ENCODE measurements around the gene IGF2R.

IGF2R gene

DNA sequence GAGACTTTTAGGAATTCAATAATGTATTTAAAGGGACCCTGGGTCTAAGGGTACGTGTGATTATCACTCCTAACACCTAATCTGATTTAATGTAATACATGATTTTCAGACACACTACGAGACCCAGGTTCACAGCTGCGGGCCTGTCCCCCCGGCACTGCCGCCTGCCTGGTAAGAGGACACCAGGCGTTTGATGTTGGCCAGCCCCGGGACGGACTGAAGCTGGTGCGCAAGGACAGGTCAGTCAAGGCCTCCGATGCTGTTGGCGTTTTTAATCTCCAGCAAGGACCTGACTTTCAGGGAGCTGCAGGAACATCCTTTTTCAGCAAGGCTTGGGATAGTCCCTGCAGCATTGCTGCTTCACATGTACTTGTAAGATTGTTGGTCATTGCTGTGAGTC, 58.2 kb downstream of the IGF2R start:
- H3K4me3 ChIP-seq (ENCODE audit: low read depth, low read length) = no peak overlapping the region
- DNase-seq (ENCODE audit: low read depth) = no peak
- TF ChIP-seq POLR2A (IDR thresholded peaks at IDR 0.05; ENCODE audit: extremely low read depth, insufficient read length) (no peak), MAX (IDR thresholded peaks at IDR 0.05; ENCODE audit: low read depth, low read length) (no peak), MYC (IDR thresholded peaks at IDR 0.05; ENCODE audit: low read depth, low read length) (no peak)
- TF ChIP-seq, protein P1, sequence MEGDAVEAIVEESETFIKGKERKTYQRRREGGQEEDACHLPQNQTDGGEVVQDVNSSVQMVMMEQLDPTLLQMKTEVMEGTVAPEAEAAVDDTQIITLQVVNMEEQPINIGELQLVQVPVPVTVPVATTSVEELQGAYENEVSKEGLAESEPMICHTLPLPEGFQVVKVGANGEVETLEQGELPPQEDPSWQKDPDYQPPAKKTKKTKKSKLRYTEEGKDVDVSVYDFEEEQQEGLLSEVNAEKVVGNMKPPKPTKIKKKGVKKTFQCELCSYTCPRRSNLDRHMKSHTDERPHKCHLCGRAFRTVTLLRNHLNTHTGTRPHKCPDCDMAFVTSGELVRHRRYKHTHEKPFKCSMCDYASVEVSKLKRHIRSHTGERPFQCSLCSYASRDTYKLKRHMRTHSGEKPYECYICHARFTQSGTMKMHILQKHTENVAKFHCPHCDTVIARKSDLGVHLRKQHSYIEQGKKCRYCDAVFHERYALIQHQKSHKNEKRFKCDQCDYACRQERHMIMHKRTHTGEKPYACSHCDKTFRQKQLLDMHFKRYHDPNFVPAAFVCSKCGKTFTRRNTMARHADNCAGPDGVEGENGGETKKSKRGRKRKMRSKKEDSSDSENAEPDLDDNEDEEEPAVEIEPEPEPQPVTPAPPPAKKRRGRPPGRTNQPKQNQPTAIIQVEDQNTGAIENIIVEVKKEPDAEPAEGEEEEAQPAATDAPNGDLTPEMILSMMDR (IDR thresholded peaks at IDR 0.05; ENCODE audit: low read depth, low read length) = no peak

GRCh38 chr6:160027931-160028330, 59.0 kb downstream of the IGF2R start:
- no peak overlapping the region for H3K4me3 ChIP-seq (ENCODE audit: low read depth, low read length)
- TF ChIP-seq MAX (IDR thresholded peaks at IDR 0.05; ENCODE audit: low read depth, low read length) (no peak), MYC (IDR thresholded peaks at IDR 0.05; ENCODE audit: low read depth, low read length) (no peak), POLR2A (IDR thresholded peaks at IDR 0.05; ENCODE audit: extremely low read depth, insufficient read length) (no peak)
- TF ChIP-seq, protein P1 (IDR thresholded peaks at IDR 0.05; ENCODE audit: low read depth, low read length) = no peak
- DNase-seq (ENCODE audit: low read depth) = no peak

DNA sequence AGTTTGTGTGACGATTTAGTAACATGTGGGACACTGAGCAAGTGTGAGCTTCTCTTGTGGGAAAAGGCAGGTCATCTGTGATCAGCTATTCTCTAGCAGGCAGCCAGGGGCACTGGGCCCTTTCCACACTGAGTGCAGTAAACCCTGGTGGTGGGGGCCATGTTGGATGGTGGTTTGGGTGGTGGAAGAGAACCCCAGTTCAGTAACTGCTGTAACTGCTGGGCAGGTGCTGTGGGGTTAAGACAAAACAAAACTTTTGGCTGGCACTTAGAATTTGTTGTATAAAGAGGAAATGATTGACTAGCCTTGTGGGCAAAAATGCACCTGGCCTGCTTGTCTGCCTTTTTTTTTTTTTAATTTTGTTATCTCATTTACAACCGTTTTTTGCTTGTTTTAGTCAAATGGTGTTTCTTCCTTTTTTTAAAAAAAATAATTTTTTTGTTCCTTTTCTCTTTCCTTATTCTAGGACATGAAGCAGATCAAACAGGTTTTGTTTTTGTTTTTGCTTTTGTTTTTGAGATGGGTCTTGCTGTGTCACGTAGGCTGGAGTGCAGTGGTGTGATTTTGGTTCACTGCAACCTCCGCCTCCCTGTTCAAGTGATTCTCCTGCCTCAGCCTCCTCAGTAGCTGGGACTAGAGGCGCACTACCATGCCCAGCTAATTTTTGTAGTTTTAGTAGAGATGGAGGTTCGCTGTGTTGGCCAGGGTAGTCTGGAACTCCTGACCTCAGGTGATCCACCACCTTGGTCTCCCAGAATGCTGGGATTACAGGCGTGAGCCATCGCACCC, 59.8 kb downstream of the IGF2R start:
- no peak for TF ChIP-seq MYC (IDR thresholded peaks at IDR 0.05; ENCODE audit: low read depth, low read length)
- TF ChIP-seq, protein P1 (IDR thresholded peaks at IDR 0.05; ENCODE audit: low read depth, low read length) = no peak
- no peak for DNase-seq (ENCODE audit: low read depth)
- no peak overlapping the region for H3K4me3 ChIP-seq (ENCODE audit: low read depth, low read length)

- no peak for TF ChIP-seq POLR2A (IDR thresholded peaks at IDR 0.05; ENCODE audit: extremely low read depth, insufficient read length)
- no peak for TF ChIP-seq MYC (IDR thresholded peaks at IDR 0.05; ENCODE audit: low read depth, low read length)
- no peak for TF ChIP-seq MAX (IDR thresholded peaks at IDR 0.05; ENCODE audit: low read depth, low read length)
- TF ChIP-seq, protein P1 (IDR thresholded peaks at IDR 0.05; ENCODE audit: low read depth, low read length) = no peak
- H3K4me3 ChIP-seq (ENCODE audit: low read depth, low read length) = no peak overlapping the region
- DNase-seq (ENCODE audit: low read depth) = no peak
Measured at GRCh38 chr6:160029525-160029924, 60.6 kb downstream of the IGF2R start.

- no peak overlapping the region for H3K4me3 ChIP-seq (ENCODE audit: low read depth, low read length)
- TF ChIP-seq, protein P1 (IDR thresholded peaks at IDR 0.05; ENCODE audit: low read depth, low read length) = no peak
- TF ChIP-seq MAX (IDR thresholded peaks at IDR 0.05; ENCODE audit: low read depth, low read length) (no peak), MYC (IDR thresholded peaks at IDR 0.05; ENCODE audit: low read depth, low read length) (no peak), POLR2A (IDR thresholded peaks at IDR 0.05; ENCODE audit: extremely low read depth, insufficient read length) (no peak)
- DNase-seq (ENCODE audit: low read depth) = no peak
Measured at GRCh38 chr6:160030103-160030502, 61.2 kb downstream of the IGF2R start.
